HEK293 (cell line): Measurements from ENCODE around the gene SLC28A1.

Source experiments
- CTCF ChIA-PET: fragments of 350-600 bp; formaldehyde crosslinking; extraction: SDS; loops from one replicate; lab custom pipeline; 2021; ENCODE audit warnings: antibody characterized with exemption; lab: Yijun Ruan, JAX
- POLR2A ChIA-PET: fragments of 300-600 bp; formaldehyde crosslinking; extraction: SDS; loops from one replicate; lab custom pipeline; 2020; ENCODE audit warnings: antibody characterized with exemption, inconsistent platforms; lab: Yijun Ruan, JAX
- H3K27ac ChIP-seq: fragments of 200-500 bp; sonication (Bioruptor generic); 2 replicates; pipeline ENCODE4 v1.5.1; 2014; ENCODE audit warnings: low read depth, low read length, control low read depth, inconsistent platforms; ENCODE audit errors: extremely low read depth
- H3K36me3 ChIP-seq, 2 experiments: fragments of 200-500 bp in 1 of 2; sonication (Bioruptor generic) in 1 of 2; 1 replicate in 1 of 2; 2 replicates in 1 of 2; pipeline ENCODE4 v1.5.1; 2014 to 2017; ENCODE audit warnings: inconsistent platforms in 2 of 2, low read length in 2 of 2; ENCODE audit not compliant: control insufficient read depth in 2 of 2, insufficient read depth in 1 of 2
- H3K4me1 ChIP-seq: fragments of 200-500 bp; sonication (Bioruptor generic); 2 replicates; pipeline ENCODE4 v1.5.1; 2014; ENCODE audit warnings: mild to moderate bottlenecking, low read length, inconsistent platforms; ENCODE audit not compliant: control insufficient read depth, insufficient read depth
- H3K4me3 ChIP-seq: 2 replicates; pipeline ENCODE4 v1.5.1; 2011; ENCODE audit warnings: low read depth, mild to moderate bottlenecking, control low read depth, low read length, moderate library complexity
- H3K9me3 ChIP-seq: fragments of 200-500 bp; sonication (Bioruptor generic); 2 replicates; pipeline ENCODE4 v1.5.1; 2014; ENCODE audit warnings: low read depth, low read length, inconsistent platforms; ENCODE audit not compliant: control insufficient read depth, insufficient read depth
- GLI2 ChIP-seq: fragments of 450-650 bp; formaldehyde crosslinking; IDR thresholded peaks from 2 replicates; pipeline ENCODE4; 2017; ENCODE audit warnings: missing biosample characterization, missing genetic modification characterization, low read depth, borderline replicate concordance
- KLF9 ChIP-seq: fragments of 450-650 bp; formaldehyde crosslinking; IDR thresholded peaks from 2 replicates; pipeline ENCODE4 v1.5.1; 2016; ENCODE audit warnings: missing biosample characterization, missing genetic modification characterization, low read depth
- ZFP3 ChIP-seq: fragments of 450-650 bp; formaldehyde crosslinking; IDR thresholded peaks from 2 replicates; pipeline ENCODE4 v1.5.1; 2016; ENCODE audit warnings: low read depth, missing biosample characterization, missing genetic modification characterization
- ZFP69B ChIP-seq: fragments of 450-650 bp; formaldehyde crosslinking; IDR thresholded peaks from 2 replicates; pipeline ENCODE4 v1.5.1; 2016; ENCODE audit warnings: missing biosample characterization, missing genetic modification characterization
- ZNF157 ChIP-seq: fragments of 450-650 bp; formaldehyde crosslinking; IDR thresholded peaks from 2 replicates; pipeline ENCODE4 v1.5.1; 2016; ENCODE audit warnings: missing biosample characterization, missing genetic modification characterization
- ZNF223 ChIP-seq: fragments of 450-650 bp; formaldehyde crosslinking; IDR thresholded peaks from 2 replicates; pipeline ENCODE4 v1.5.1; 2016; ENCODE audit warnings: missing biosample characterization, missing genetic modification characterization
- ZNF280C ChIP-seq: fragments of 450-650 bp; formaldehyde crosslinking; IDR thresholded peaks from 2 replicates; pipeline ENCODE4 v1.5.1; 2016; ENCODE audit warnings: missing biosample characterization, missing genetic modification characterization
- ZNF426 ChIP-seq: fragments of 450-650 bp; formaldehyde crosslinking; IDR thresholded peaks from 2 replicates; pipeline ENCODE4 v1.5.1; 2017; ENCODE audit warnings: missing biosample characterization, missing genetic modification characterization, mild to moderate bottlenecking, inconsistent platforms, moderate library complexity
- ZNF518A ChIP-seq: fragments of 450-650 bp; formaldehyde crosslinking; conservative IDR thresholded peaks from 2 replicates; pipeline ENCODE4 v1.5.1; 2016; ENCODE audit warnings: low read depth, missing biosample characterization, missing genetic modification characterization
- ZNF549 ChIP-seq: fragments of 450-650 bp; IDR thresholded peaks from 2 replicates; pipeline ENCODE4 v1.5.1; 2018; ENCODE audit warnings: missing biosample characterization, missing genetic modification characterization, mild to moderate bottlenecking, inconsistent platforms, moderate library complexity
- ZNF785 ChIP-seq: fragments of 450-650 bp; formaldehyde crosslinking; IDR thresholded peaks from 2 replicates; pipeline ENCODE4 v1.5.1; 2016; ENCODE audit warnings: missing biosample characterization, missing genetic modification characterization

The SLC28A1 gene

GRCh38 chr15:84856731-84857417 lies 27.6 kb upstream of the SLC28A1 start:
- CTCF ChIA-PET, result interaction anchor here (0.8 to 1.7 kb wide), 2 partner anchors 12 to 72 kb away, joined by 4 to 5 read pairs; no protein-coding TSS in a partner anchor
- no peaks in the 10 kb centered on the region for H3K9me3 ChIP-seq
- no peaks in the 10 kb centered on the region for H3K36me3 ChIP-seq
- H3K4me3 ChIP-seq, result no peak overlapping the region
- H3K27ac ChIP-seq, result no peak overlapping the region
- TF ChIP-seq ZFP69B, result no peak
- peak; percentile 80; the same call in 1 of the 2 replicates for TF ChIP-seq ZNF223 (tag by site-specific recombination)
- POLR2A ChIA-PET, result no interaction called here
- H3K4me1 ChIP-seq, result no peaks in the 10 kb centered on the region

GRCh38 chr15:84857418-84858004 lies 27.0 kb upstream of the SLC28A1 start:
- no peak for TF ChIP-seq GLI2 (tag by site-specific recombination)
- no peaks in the 10 kb centered on the region for H3K36me3 ChIP-seq
- ChIA-PET POLR2A (no interaction called here), CTCF (interaction anchor here (1.7 kb wide), 1 partner anchor 71 kb away, joined by 5 read pairs; no protein-coding TSS in a partner anchor)
- no peak overlapping the region for H3K27ac ChIP-seq
- H3K9me3 ChIP-seq, result no peaks in the 10 kb centered on the region
- no peak overlapping the region for H3K4me3 ChIP-seq
- no peaks in the 10 kb centered on the region for H3K4me1 ChIP-seq

- POLR2A ChIA-PET, result no interaction called here
- H3K4me1 ChIP-seq, result no peaks in the 10 kb centered on the region
- H3K9me3 ChIP-seq, result no peaks in the 10 kb centered on the region
- H3K36me3 ChIP-seq, result no peaks in the 10 kb centered on the region
- CTCF ChIA-PET, result no interaction called here
- TF ChIP-seq ZNF785 (tag by site-specific recombination) (no peak), ZNF280C (tag by site-specific recombination) (no peak)
- TF ChIP-seq, all 188 proteins: peak for 0
- Histone ChIP-seq H3K27ac (no peak overlapping the region), H3K4me3 (no peak overlapping the region)
These were observed 26.2 kb upstream of the SLC28A1 start for GRCh38 chr15:84858231-84858630.

- no peaks in the 10 kb centered on the region for H3K36me3 ChIP-seq
- no peaks in the 10 kb centered on the region for H3K9me3 ChIP-seq
- POLR2A ChIA-PET, result no interaction called here
- no peaks in the 10 kb centered on the region for H3K4me1 ChIP-seq
- CTCF ChIA-PET, result interaction anchor here (0.6 kb wide), 1 partner anchor 13 kb away, joined by 3 read pairs; no protein-coding TSS in a partner anchor
- H3K4me3 ChIP-seq, result no peak overlapping the region
- no peak overlapping the region for H3K27ac ChIP-seq
- TF ChIP-seq KLF9 (tag by site-specific recombination), result no peak
- no peak for TF ChIP-seq ZNF518A
- no peak for TF ChIP-seq ZNF157 (tag by site-specific recombination)
- TF ChIP-seq ZNF426 (tag by site-specific recombination), result no peak
- TF ChIP-seq ZFP3, result no peak
- no peak for TF ChIP-seq ZNF549
- TF ChIP-seq, all 188 proteins: peak for 0
These were observed 25.3 kb upstream of the SLC28A1 start for GRCh38 chr15:84859144-84859543.
